PC-9 (cell line): ENCODE data around the gene MRPS22.

Experiments used
- CTCF ChIP-seq: fragments of 200-600 bp; sonication (generic); conservative IDR thresholded peaks from 2 replicates; pipeline ENCODE4 v1.6.1; 2017; ENCODE audit warnings: mixed run types, antibody characterized with exemption, mild to moderate bottlenecking, moderate library complexity
- EZH2 ChIP-seq: fragments of 200-600 bp; sonication (generic); IDR thresholded peaks from 2 replicates; pipeline ENCODE4 v1.8.0; 2017; ENCODE audit warnings: antibody characterized with exemption, low read depth

GRCh38 chr3:139296141-139296718, 47.6 kb upstream of the MRPS22 start:
- TF ChIP-seq EZH2 (no peak), CTCF (no peak)
